DMS 273 (cell line): Measurements from ENCODE around the gene FMN1.
A peak's percentile ranks its signal among the peaks of the same experiment; 100 is the strongest.
"Not testable (repeated sequence)": the region's sequence is repeated elsewhere in the genome, so short reads cannot be mapped to it uniquely, and the experiment has no call there.

Source experiments
- DNase-seq: peaks from one replicate; lab custom pipeline; 2025; ENCODE audit not compliant: unreplicated experiment; lab: John Stamatoyannopoulos, UW

Gene FMN1

GRCh38 chr15:32871883-32872282 lies 322.6 kb downstream of the FMN1 start:
- no peak for DNase-seq

GRCh38 chr15:32870240-32871033 lies 324.1 kb downstream of the FMN1 start:
- DNase-seq, result no peak

- DNase-seq, result no peak
Measured at GRCh38 chr15:32869776-32870175, 324.7 kb downstream of the FMN1 start.

- no peak for DNase-seq
Measured at GRCh38 chr15:32867313-32867626, 327.2 kb downstream of the FMN1 start.

- DNase-seq, result no peak
Measured at GRCh38 chr15:32866454-32867312, 327.8 kb downstream of the FMN1 start.

GRCh38 chr15:32864841-32865240 lies 329.7 kb downstream of the FMN1 start:
- DNase-seq, result no peak

- no peak for DNase-seq
Measured at GRCh38 chr15:32864051-32864450, 330.5 kb downstream of the FMN1 start.

GRCh38 chr15:32861761-32862160 lies 332.8 kb downstream of the FMN1 start:
- peak; percentile 1 for DNase-seq

GRCh38 chr15:32861174-32861573 lies 333.3 kb downstream of the FMN1 start:
- no peak for DNase-seq

GRCh38 chr15:32859996-32860395 lies 334.5 kb downstream of the FMN1 start:
- no peak for DNase-seq

- DNase-seq, result no peak
Measured at GRCh38 chr15:32859251-32859650, 335.3 kb downstream of the FMN1 start.

GRCh38 chr15:32857732-32858131 lies 336.8 kb downstream of the FMN1 start:
- DNase-seq, result no peak

GRCh38 chr15:32856753-32857152 lies 337.8 kb downstream of the FMN1 start:
- DNase-seq, result no peak

- DNase-seq, result peak; percentile 5
Measured at GRCh38 chr15:32855942-32856341, 338.6 kb downstream of the FMN1 start.

GRCh38 chr15:32853592-32853991 lies 340.9 kb downstream of the FMN1 start:
- DNase-seq, result no peak

GRCh38 chr15:32852771-32853170 lies 341.7 kb downstream of the FMN1 start:
- no peak for DNase-seq

GRCh38 chr15:32852017-32852416 lies 342.5 kb downstream of the FMN1 start:
- DNase-seq, result no peak

- no peak for DNase-seq
Measured at GRCh38 chr15:32851572-32851971, 342.9 kb downstream of the FMN1 start.

GRCh38 chr15:32849769-32850668 lies 344.5 kb downstream of the FMN1 start:
- no peak for DNase-seq

GRCh38 chr15:32846671-32847070 lies 347.8 kb downstream of the FMN1 start:
- DNase-seq, result not testable (repeated sequence)

GRCh38 chr15:32844118-32844711 lies 350.3 kb downstream of the FMN1 start:
- DNase-seq, result peak; percentile 35
